Neural progenitor cell (in vitro differentiated cells): ENCODE results near the gene SHISAL1. TPM values are rescaled to one million over a fixed set of nuclear protein-coding genes. Genes with fewer than 3 reads are reported as not detected.
A peak's percentile ranks its signal among the peaks of the same experiment; 100 is the strongest.

Source experiments
- DNase-seq: peaks from one replicate; pipeline ENCODE4 v3.0.0-alpha.2; 2016; ENCODE audit warnings: low spot score
- H2AFZ ChIP-seq: fragments of 200-600 bp; sonication (generic); replicated peaks from 2 replicates; pipeline ENCODE4 v1.6.1; 2016; ENCODE audit warnings: antibody characterized with exemption
- H3F3A ChIP-seq: fragments of 200-600 bp; sonication (generic); 2 replicates; pipeline ENCODE4 v1.6.1; 2016; ENCODE audit warnings: antibody characterized with exemption, low read depth
- H3K27ac ChIP-seq: fragments of 200-600 bp; sonication (generic); 2 replicates; pipeline ENCODE4 v1.5.1; 2016; ENCODE audit warnings: mild to moderate bottlenecking
- H3K27me3 ChIP-seq: fragments of 200-600 bp; sonication (generic); 2 replicates; pipeline ENCODE4 v1.6.1; 2016; ENCODE audit warnings: mild to moderate bottlenecking, moderate library complexity
- H3K36me3 ChIP-seq: fragments of 200-600 bp; sonication (generic); 2 replicates; pipeline ENCODE4 v1.5.1; 2016
- H3K4me1 ChIP-seq: fragments of 200-600 bp; sonication (generic); 2 replicates; pipeline ENCODE4 v1.6.1; 2016; ENCODE audit warnings: mixed run types
- H3K4me2 ChIP-seq: fragments of 200-600 bp; sonication (generic); 2 replicates; pipeline ENCODE4 v1.6.1; 2016
- H3K4me3 ChIP-seq: fragments of 200-600 bp; sonication (generic); 2 replicates; pipeline ENCODE4 v1.5.1; 2016
- H3K79me2 ChIP-seq: fragments of 200-600 bp; sonication (generic); 2 replicates; pipeline ENCODE4 v1.6.1; 2016; ENCODE audit warnings: low read depth
- H3K9ac ChIP-seq: fragments of 200-600 bp; sonication (generic); 2 replicates; pipeline ENCODE4 v1.6.1; 2016
- H3K9me3 ChIP-seq: fragments of 200-600 bp; sonication (generic); 2 replicates; pipeline ENCODE4 v1.5.1; 2016; ENCODE audit warnings: low read depth
- H4K20me1 ChIP-seq: fragments of 200-600 bp; sonication (generic); 2 replicates; pipeline ENCODE4 v1.6.1; 2016; ENCODE audit warnings: low read depth
- H3K27ac Mint-ChIP-seq: 3 replicates; pipeline ENCODE4 v1.8.0; 2021; ENCODE audit warnings: mixed read lengths
- H3K27me3 Mint-ChIP-seq: 2 replicates; pipeline ENCODE4 v1.8.0; 2022; ENCODE audit warnings: low read depth, mild to moderate bottlenecking, inconsistent platforms, moderate library complexity, mixed read lengths; ENCODE audit not compliant: insufficient read depth
- H3K36me3 Mint-ChIP-seq: 3 replicates; pipeline ENCODE4 v1.8.0; 2021; ENCODE audit warnings: mixed read lengths
- H3K4me1 Mint-ChIP-seq: 3 replicates; pipeline ENCODE4 v1.8.0; 2021; ENCODE audit warnings: mixed read lengths
- H3K4me3 Mint-ChIP-seq: 3 replicates; pipeline ENCODE4 v1.8.0; 2021; ENCODE audit warnings: mild to moderate bottlenecking, moderate library complexity, mixed read lengths
- H3K9me3 Mint-ChIP-seq: 3 replicates; pipeline ENCODE4 v1.8.0; 2020; ENCODE audit warnings: mixed read lengths
- CTCF ChIP-seq: fragments of 200-600 bp; sonication (generic); IDR thresholded peaks from 2 replicates; pipeline ENCODE4 v1.5.1; 2017; ENCODE audit warnings: antibody characterized with exemption, mild to moderate bottlenecking
- EZH2 ChIP-seq: fragments of 200-600 bp; sonication (generic); IDR thresholded peaks from 2 replicates; pipeline ENCODE4 v1.6.1; 2017; ENCODE audit warnings: antibody characterized with exemption, mild to moderate bottlenecking, moderate library complexity
- EZH2phosphoT487 ChIP-seq: fragments of 200-600 bp; sonication (generic); IDR thresholded peaks from 2 replicates; pipeline ENCODE4 v1.6.1; 2017; ENCODE audit warnings: antibody characterized with exemption
- total RNA-seq: library from RNA; depleted of rRNA; stranded (reverse); fragments of >200 nt; gene quantifications from 2 replicates; pipeline ENCODE4 v1.2.3, GENCODE V29; 2015; ENCODE audit warnings: low replicate concordance

The SHISAL1 gene
- total RNA-seq, 1 donor from 2014 or later, result 4.4 TPM

GRCh38 chr22:44345872-44346271 is 33.1 kb upstream of the SHISAL1 start:
- no peaks in the 10 kb centered on the region for H3K36me3 ChIP-seq
- no peaks in the 10 kb centered on the region for H4K20me1 ChIP-seq
- H3K79me2 ChIP-seq, result no peaks in the 10 kb centered on the region
- no peak overlapping the region for H3K9ac ChIP-seq
- H3K4me1 Mint-ChIP-seq, result peaks cover 41% of the 10 kb centered on the region
- no peak overlapping the region for H3K4me2 ChIP-seq
- H3K27ac Mint-ChIP-seq, result no peak overlapping the region
- no peaks in the 10 kb centered on the region for H3K36me3 Mint-ChIP-seq
- H3K27me3 Mint-ChIP-seq, result peaks cover 8% of the 10 kb centered on the region
- no peaks in the 10 kb centered on the region for H3K27me3 ChIP-seq
- peaks cover 15% of the 10 kb centered on the region for H3F3A ChIP-seq
- H2AFZ ChIP-seq, result no peak overlapping the region
- H3K4me3 Mint-ChIP-seq, result no peak overlapping the region
- DNase-seq, result no peak
- H3K4me1 ChIP-seq, result peaks cover 5% of the 10 kb centered on the region
- H3K9me3 ChIP-seq, result no peaks in the 10 kb centered on the region
- H3K9me3 Mint-ChIP-seq, result no peaks in the 10 kb centered on the region
- TF ChIP-seq EZH2phosphoT487 (no peak), CTCF (no peak), EZH2 (no peak)
- H3K27ac ChIP-seq, result no peak overlapping the region
- no peak overlapping the region for H3K4me3 ChIP-seq

- Mint-ChIP-seq H3K36me3 (no peaks in the 10 kb centered on the region), H3K9me3 (no peaks in the 10 kb centered on the region), H3K27me3 (peaks cover 8% of the 10 kb centered on the region), H3K4me3 (no peak overlapping the region), H3K27ac (no peak overlapping the region), H3K4me1 (peaks cover 34% of the 10 kb centered on the region)
- Histone ChIP-seq H3K79me2 (no peaks in the 10 kb centered on the region), H3K4me3 (no peak overlapping the region), H3K9ac (no peak overlapping the region), H4K20me1 (no peaks in the 10 kb centered on the region), H3K27me3 (no peaks in the 10 kb centered on the region), H3F3A (peaks cover 18% of the 10 kb centered on the region), H3K36me3 (no peaks in the 10 kb centered on the region), H3K27ac (no peak overlapping the region), H3K4me1 (peaks cover 5% of the 10 kb centered on the region), H3K9me3 (no peaks in the 10 kb centered on the region), H3K4me2 (no peak overlapping the region), H2AFZ (no peak overlapping the region)
- TF ChIP-seq EZH2 (no peak), EZH2phosphoT487 (no peak), CTCF (no peak)
- DNase-seq, result no peak
Observed at GRCh38 chr22:44344407-44344806, 31.7 kb upstream of the SHISAL1 start.

- TF ChIP-seq EZH2, result no peak
- TF ChIP-seq EZH2phosphoT487, result no peak
- TF ChIP-seq CTCF, result no peak
- H4K20me1 ChIP-seq, result no peaks in the 10 kb centered on the region
- no peak overlapping the region for H2AFZ ChIP-seq
- no peak overlapping the region for H3K4me3 Mint-ChIP-seq
- no peak overlapping the region for H3K4me3 ChIP-seq
- H3K4me2 ChIP-seq, result peak overlapping the region; percentile 46
- peaks cover 5% of the 10 kb centered on the region for H3K4me1 ChIP-seq
- H3F3A ChIP-seq, result peaks cover 18% of the 10 kb centered on the region
- no peaks in the 10 kb centered on the region for H3K36me3 ChIP-seq
- H3K27me3 Mint-ChIP-seq, result peaks cover 12% of the 10 kb centered on the region
- no peak overlapping the region for H3K9ac ChIP-seq
- peaks cover 32% of the 10 kb centered on the region for H3K4me1 Mint-ChIP-seq
- H3K27ac Mint-ChIP-seq, result peak overlapping the region; percentile 74
- no peaks in the 10 kb centered on the region for H3K27me3 ChIP-seq
- no peak for DNase-seq
- no peaks in the 10 kb centered on the region for H3K9me3 Mint-ChIP-seq
- H3K27ac ChIP-seq, result peak overlapping the region; percentile 36
- H3K79me2 ChIP-seq, result no peaks in the 10 kb centered on the region
- no peaks in the 10 kb centered on the region for H3K9me3 ChIP-seq
- no peaks in the 10 kb centered on the region for H3K36me3 Mint-ChIP-seq
Observed at GRCh38 chr22:44342347-44342956, 29.7 kb upstream of the SHISAL1 start.
